ENCODE data around the gene ENOX1. TPM values are rescaled to one million over a fixed set of nuclear protein-coding genes. Genes with fewer than 3 reads are reported as not detected.

Gene ENOX1
- total and polyA plus RNA-seq, 2 of the 8 experiments (the other 6 are each of a cell fraction or from before 2014, with no cell fraction given): 0.23 to 0.37 TPM

DNA sequence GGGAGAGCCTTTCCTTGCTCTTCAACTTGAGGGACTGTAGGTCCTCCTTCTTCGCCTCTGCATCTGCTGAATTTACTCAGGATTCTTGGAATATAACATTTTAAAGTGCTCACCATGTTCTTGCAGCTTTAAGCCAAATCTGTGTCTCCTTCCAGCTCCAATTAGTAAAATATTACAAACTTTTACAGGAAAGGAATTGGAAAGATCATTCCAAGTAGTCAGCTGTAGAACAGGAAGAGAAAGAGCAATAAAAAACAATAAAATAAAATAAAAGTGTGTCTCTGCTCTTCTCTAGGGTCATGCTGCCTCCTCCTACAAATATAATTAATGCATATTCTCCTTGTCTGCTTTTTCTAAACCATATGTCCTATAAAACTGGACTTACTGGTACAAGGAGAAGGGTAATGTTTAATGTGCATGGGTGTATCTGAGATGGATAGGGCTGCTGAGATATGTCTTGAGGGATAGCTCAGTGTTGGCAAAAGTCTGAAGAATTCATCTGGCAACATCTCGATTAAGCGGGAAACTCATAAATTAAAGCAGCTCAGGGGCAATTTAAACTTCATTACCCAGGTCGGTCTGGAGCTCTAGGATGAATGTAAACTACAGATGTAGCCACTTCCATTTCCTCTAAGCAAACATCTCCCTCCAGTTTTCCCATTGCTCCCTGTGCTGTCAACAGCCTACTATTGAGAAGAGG lies 25.0 kb downstream of the ENOX1 start:
- Histone ChIP-seq H3K79me1 (ENCODE audit: low read depth, low read length) (no peaks in the 10 kb centered on the region), H4K91ac (replicated peaks; ENCODE audit: insufficient read length, low read length) (no peak overlapping the region), H3K36me3 (ENCODE audit: control insufficient read depth in 2 of 4, insufficient read depth in 4 of 4, low read length in 3 of 4) (no peaks in the 10 kb centered on the region), H2BK120ac (replicated peaks; ENCODE audit: low read depth, low read length) (no peak overlapping the region), H2AK5ac (ENCODE audit: low read depth, low read length) (no peak overlapping the region), H3K4me1 (replicated peaks in 1 of 4; ENCODE audit: control insufficient read depth in 3 of 4, insufficient read depth in 4 of 4, low read length in 3 of 4) (peaks cover 0 to 8% (median 1%) of the 10 kb centered on the region in 4 experiments; a peak in 2 of 7 replicates), H2BK12ac (ENCODE audit: low read depth, low read length) (no peak overlapping the region), H2BK20ac (ENCODE audit: low read length) (no peak overlapping the region), H3K9me3 (ENCODE audit: insufficient read depth in 2 of 2, low read depth in 1 of 2, low read length in 1 of 2) (no peaks in the 10 kb centered on the region), H2BK5ac (ENCODE audit: low read depth, low read length) (no peak overlapping the region), H4K8ac (ENCODE audit: extremely low read depth, insufficient read depth, low read length) (no peak overlapping the region), H3K9ac (replicated peaks in 1 of 4; ENCODE audit: extremely low read depth in 1 of 4, low read depth in 3 of 4, low read length in 3 of 4) (no peak overlapping the region), H4K20me1 (replicated peaks in 1 of 2; ENCODE audit: control insufficient read depth in 1 of 2, insufficient read depth in 2 of 2, low read length in 2 of 2) (no peaks in the 10 kb centered on the region), H3K56ac (replicated peaks; ENCODE audit: insufficient read length, low read depth, low read length) (no peak overlapping the region), H3K27me3 (replicated peaks in 1 of 4; ENCODE audit: control insufficient read depth in 3 of 4, extremely low read depth in 1 of 4, insufficient read depth in 3 of 4, low read length in 3 of 4) (no peaks in the 10 kb centered on the region), H3K14ac (ENCODE audit: insufficient read length) (no peak overlapping the region), H3K4me3 (ENCODE audit: extremely low read depth in 1 of 4, insufficient read depth in 2 of 4, low read depth in 3 of 4, low read length in 4 of 4) (no peak overlapping the region), H3K27ac (ENCODE audit: low read depth, low read length) (no peak overlapping the region), H4K5ac (ENCODE audit: insufficient read length, low read depth, low read length) (no peak overlapping the region), H3K4ac (replicated peaks; ENCODE audit: insufficient read length, low read depth, low read length) (no peak overlapping the region), H3K18ac (ENCODE audit: extremely low read depth, low read length) (no peak overlapping the region), H3K79me2 (ENCODE audit: control insufficient read depth in 1 of 2, insufficient read depth in 2 of 2, low read length in 2 of 2) (no peaks in the 10 kb centered on the region), H2BK15ac (ENCODE audit: low read length) (no peak overlapping the region), H3K23me2 (ENCODE audit: low read depth, low read length) (no peaks in the 10 kb centered on the region), H3K4me2 (ENCODE audit: insufficient read depth in 1 of 2, low read depth in 2 of 2, low read length in 2 of 2) (no peak overlapping the region), H2AFZ (ENCODE audit: low read length) (no peak overlapping the region), H3K23ac (ENCODE audit: insufficient read length) (no peak overlapping the region)
- 90% methylated on average over 4 of the region's 4 CpGs; no CpG with 5 or more reads in 1 of the 2 experiments for WGBS, 2 experiments (ENCODE audit: extremely low coverage in 1 of 2, insufficient coverage in 1 of 2, insufficient read length in 1 of 2, insufficient replicate concordance in 2 of 2, low coverage in 1 of 2, low lambda C conversion rate in 2 of 2, missing lambda C conversion rate in 1 of 2)
- POLR2A ChIA-PET (ENCODE audit: partially characterized antibody): no interaction called here
- CTCF ChIA-PET (ENCODE audit: partially characterized antibody): interaction anchor here (1.2 kb wide), 1 partner anchor 9 kb away, joined by 3 read pairs; no protein-coding TSS in a partner anchor
- FAIRE-seq (no peak), DNase-seq (ENCODE audit: low read depth in 1 of 2, low spot score in 2 of 2) (no peak)
- TF ChIP-seq RAD21 (IDR thresholded peaks at IDR 0.05 in 1 of 2, conservative IDR thresholded peaks at IDR 0.05 in 1 of 2; ENCODE audit: low read depth in 2 of 2, low read length in 2 of 2) (no peak), RBBP5 (IDR thresholded peaks at IDR 0.05; ENCODE audit: borderline replicate concordance, low read depth, low read length) (no peak)

Data from H1 (cell line).